NCI-H2196 treated with DMSO at 0.1 percent for 48 hours (cell line): Measurements from ENCODE around the gene RNASEH2C.
"Not testable (repeated sequence)": the region's sequence is repeated elsewhere in the genome, so short reads cannot be mapped to it uniquely, and the experiment has no call there.

Source experiments
- DNase-seq: peaks from one replicate; lab custom pipeline; 2025; ENCODE audit not compliant: unreplicated experiment; lab: John Stamatoyannopoulos, UW

Gene RNASEH2C

GRCh38 chr11:65691847-65692246 lies 28.8 kb downstream of the RNASEH2C start:
- not testable (repeated sequence) for DNase-seq

- no peak for DNase-seq
These were observed 34.6 kb downstream of the RNASEH2C start for GRCh38 chr11:65685981-65686380.

- not testable (repeated sequence) for DNase-seq
These were observed 37.1 kb downstream of the RNASEH2C start for GRCh38 chr11:65683480-65683879.

GRCh38 chr11:65680192-65680743 lies 40.3 kb downstream of the RNASEH2C start:
- no peak for DNase-seq

- DNase-seq: no peak
These were observed 47.6 kb downstream of the RNASEH2C start for GRCh38 chr11:65672982-65673381.

- DNase-seq: no peak
These were observed 48.3 kb downstream of the RNASEH2C start for GRCh38 chr11:65672180-65672860.
